PFSK-1 (cell line): ENCODE results near the gene NACAD.

ENCODE experiments used
- FOXP2 ChIP-seq: optimal IDR thresholded peaks from 2 replicates; pipeline ENCODE3; 2011; ENCODE audit warnings: borderline replicate concordance, control low read depth, inconsistent platforms; ENCODE audit not compliant: insufficient read depth; ENCODE audit errors: extremely low read length, extremely low read depth
- POLR2AphosphoS5 ChIP-seq: IDR thresholded peaks from 2 replicates; pipeline ENCODE4 v1.6.1; 2012; ENCODE audit warnings: low read depth, mild to moderate bottlenecking, control low read depth, low read length, moderate library complexity
- SIN3A ChIP-seq: IDR thresholded peaks from 2 replicates; pipeline ENCODE4 v1.6.1; 2012; ENCODE audit warnings: mild to moderate bottlenecking, low read length, moderate library complexity, borderline replicate concordance; ENCODE audit not compliant: insufficient read depth
- TAF1 ChIP-seq: IDR thresholded peaks from 2 replicates; pipeline ENCODE4 v1.6.1; 2012; ENCODE audit warnings: low read length, control low read depth, borderline replicate concordance; ENCODE audit not compliant: insufficient read depth
- TF ChIP-seq, protein P1 (sequence below), 2 experiments: IDR thresholded peaks; 2 replicates each; pipeline versions ENCODE4 v1.6.1 to v1.8.0; 2011 to 2012; ENCODE audit warnings: low read depth in 2 of 2, low read length in 2 of 2, control low read depth in 1 of 2, inconsistent platforms in 1 of 2, mild to moderate bottlenecking in 1 of 2, moderate library complexity in 1 of 2; ENCODE audit not compliant: insufficient read depth in 1 of 2

NACAD gene

DNA sequence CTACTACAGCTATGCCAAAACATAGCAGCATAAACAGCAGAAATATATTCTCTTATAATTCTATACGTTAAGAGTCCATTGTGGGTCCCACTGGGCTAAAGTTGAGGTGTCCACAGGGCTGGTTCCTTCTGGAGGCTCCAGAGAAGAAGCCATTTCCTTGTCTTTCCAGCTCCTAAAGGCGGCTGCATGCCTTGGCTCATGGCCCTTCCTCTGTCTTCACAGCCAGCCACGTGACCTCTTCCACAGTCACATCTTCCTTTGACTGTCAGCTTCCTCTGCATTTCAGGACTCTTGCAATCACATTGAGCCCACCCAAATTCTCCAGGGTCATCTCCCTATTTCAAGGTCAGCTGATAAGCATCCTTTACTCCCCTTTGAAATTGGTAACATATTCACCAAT, 17.2 kb downstream of the NACAD start:
- TF ChIP-seq, protein P1, sequence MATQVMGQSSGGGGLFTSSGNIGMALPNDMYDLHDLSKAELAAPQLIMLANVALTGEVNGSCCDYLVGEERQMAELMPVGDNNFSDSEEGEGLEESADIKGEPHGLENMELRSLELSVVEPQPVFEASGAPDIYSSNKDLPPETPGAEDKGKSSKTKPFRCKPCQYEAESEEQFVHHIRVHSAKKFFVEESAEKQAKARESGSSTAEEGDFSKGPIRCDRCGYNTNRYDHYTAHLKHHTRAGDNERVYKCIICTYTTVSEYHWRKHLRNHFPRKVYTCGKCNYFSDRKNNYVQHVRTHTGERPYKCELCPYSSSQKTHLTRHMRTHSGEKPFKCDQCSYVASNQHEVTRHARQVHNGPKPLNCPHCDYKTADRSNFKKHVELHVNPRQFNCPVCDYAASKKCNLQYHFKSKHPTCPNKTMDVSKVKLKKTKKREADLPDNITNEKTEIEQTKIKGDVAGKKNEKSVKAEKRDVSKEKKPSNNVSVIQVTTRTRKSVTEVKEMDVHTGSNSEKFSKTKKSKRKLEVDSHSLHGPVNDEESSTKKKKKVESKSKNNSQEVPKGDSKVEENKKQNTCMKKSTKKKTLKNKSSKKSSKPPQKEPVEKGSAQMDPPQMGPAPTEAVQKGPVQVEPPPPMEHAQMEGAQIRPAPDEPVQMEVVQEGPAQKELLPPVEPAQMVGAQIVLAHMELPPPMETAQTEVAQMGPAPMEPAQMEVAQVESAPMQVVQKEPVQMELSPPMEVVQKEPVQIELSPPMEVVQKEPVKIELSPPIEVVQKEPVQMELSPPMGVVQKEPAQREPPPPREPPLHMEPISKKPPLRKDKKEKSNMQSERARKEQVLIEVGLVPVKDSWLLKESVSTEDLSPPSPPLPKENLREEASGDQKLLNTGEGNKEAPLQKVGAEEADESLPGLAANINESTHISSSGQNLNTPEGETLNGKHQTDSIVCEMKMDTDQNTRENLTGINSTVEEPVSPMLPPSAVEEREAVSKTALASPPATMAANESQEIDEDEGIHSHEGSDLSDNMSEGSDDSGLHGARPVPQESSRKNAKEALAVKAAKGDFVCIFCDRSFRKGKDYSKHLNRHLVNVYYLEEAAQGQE (IDR thresholded peaks at IDR 0.05; ENCODE audit: insufficient read depth in 1 of 2, low read depth in 2 of 2, low read length in 2 of 2), result no peak
- TF ChIP-seq FOXP2, result no peak
- no peak for TF ChIP-seq POLR2AphosphoS5
- TF ChIP-seq SIN3A, result no peak
- TF ChIP-seq TAF1, result no peak

DNA sequence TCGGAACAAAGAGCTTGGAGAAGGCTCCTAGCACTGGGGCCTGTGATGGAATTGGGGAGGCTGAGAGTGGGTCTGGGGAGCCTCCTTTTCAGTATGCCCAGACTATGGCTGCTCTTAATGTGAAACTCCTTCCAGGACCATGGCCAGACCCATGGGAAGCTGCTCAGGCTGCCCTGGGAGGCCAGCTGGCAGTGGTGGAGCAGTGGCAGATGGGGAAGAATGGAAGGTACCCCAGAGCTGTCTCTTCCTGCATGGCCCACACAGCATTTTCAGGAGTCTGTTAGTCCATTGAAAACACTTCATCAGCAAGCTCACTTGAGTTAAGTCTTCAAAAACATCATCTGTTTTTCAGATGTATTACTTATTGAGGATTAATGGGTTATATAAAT, 18.5 kb downstream of the NACAD start:
- no peak for TF ChIP-seq TAF1
- TF ChIP-seq SIN3A, result no peak
- TF ChIP-seq, protein P1 (IDR thresholded peaks at IDR 0.05; ENCODE audit: insufficient read depth in 1 of 2, low read depth in 2 of 2, low read length in 2 of 2), result no peak
- TF ChIP-seq POLR2AphosphoS5, result no peak
- no peak for TF ChIP-seq FOXP2

DNA sequence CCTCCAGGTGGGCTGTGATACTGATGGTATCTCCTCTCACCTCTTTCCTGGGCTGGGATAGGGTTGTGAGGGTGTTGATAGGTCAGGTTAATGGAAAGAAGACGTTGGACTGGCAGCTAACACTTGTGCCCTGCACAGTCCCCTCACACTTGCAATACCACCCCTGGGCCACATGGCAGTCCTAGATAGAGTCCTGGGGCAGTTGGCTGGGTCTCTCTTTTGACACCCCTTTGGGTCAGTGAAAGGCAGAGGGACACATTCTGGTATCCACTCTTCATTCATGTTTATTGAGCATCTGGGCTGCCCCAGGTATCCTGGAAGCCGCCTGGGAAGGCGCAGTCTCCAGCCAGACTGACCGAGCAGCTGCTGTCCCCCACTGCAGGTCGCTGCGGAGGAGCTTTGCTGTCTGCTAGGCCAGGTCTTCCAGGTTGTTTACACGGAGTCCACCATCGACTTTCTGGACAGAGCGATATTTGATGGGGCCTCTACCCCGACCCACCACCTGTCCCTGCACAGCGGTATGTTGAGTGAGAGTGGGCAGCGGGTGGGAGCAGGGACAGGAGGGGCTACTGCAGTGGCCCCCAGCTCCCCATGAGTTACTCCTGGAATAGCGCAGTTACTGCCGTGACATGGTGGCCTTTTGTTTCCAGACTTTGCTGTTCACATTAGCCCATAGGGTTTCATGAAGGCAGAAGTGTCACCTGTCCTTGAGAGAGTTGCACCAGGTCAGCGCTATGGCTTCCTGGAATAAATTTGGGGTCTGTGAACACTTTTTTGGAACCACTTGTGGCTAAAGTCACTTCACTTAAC, 19.1 kb downstream of the NACAD start:
- TF ChIP-seq SIN3A (no peak), POLR2AphosphoS5 (no peak), FOXP2 (no peak), TAF1 (no peak)
- TF ChIP-seq, protein P1 (IDR thresholded peaks at IDR 0.05; ENCODE audit: insufficient read depth in 1 of 2, low read depth in 2 of 2, low read length in 2 of 2), result no peak

DNA sequence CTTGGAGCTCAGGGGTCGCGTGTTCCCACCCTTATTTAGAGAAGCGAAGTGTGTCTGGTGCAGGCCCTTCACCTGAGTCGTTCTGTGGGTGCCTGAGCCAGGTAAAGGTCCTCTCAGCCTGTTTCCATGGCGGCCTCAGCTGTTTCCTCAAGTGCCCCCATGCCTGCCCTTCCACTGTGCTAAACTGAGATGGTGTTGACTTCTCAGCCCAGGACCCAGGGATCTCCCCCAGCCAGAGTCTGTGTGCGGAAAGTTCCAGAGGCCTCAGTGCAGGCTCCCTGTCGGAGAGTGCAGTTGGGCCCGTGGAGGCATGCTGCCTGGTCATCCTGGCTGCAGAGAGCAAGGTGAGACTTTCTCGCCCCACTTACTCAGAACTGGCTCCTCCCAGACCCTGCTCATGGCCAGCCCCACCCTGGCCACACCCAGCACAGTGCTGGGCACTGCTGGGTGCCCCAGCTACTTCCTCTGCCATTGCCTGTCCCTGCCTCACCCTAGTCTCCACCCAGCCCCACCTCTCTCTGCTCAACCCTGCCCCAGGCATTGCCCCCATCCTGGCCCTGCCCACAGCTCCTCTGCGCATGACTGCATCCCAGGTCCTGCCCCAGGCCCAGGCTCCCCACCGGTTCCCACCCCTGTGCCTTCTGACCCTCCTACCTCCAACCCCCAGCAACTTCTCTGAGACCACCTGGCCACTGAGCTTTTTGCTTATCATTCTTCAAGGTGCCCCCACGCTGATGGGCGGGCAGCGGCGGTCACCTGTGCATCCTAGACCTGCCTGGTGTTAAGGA, 20.3 kb downstream of the NACAD start:
- TF ChIP-seq POLR2AphosphoS5 (no peak), TAF1 (no peak), SIN3A (no peak), FOXP2 (no peak)
- TF ChIP-seq, protein P1 (IDR thresholded peaks at IDR 0.05; ENCODE audit: insufficient read depth in 1 of 2, low read depth in 2 of 2, low read length in 2 of 2), result no peak
